ENCODE data around the gene DRG2. TPM values are rescaled to one million over a fixed set of nuclear protein-coding genes. Genes with fewer than 3 reads are reported as not detected.

The DRG2 gene
- total and polyA plus RNA-seq, 2 of the 13 experiments (the other 11 are each of a cell fraction or from before 2014, with no cell fraction given), result 20.1 to 26.6 TPM

DNA sequence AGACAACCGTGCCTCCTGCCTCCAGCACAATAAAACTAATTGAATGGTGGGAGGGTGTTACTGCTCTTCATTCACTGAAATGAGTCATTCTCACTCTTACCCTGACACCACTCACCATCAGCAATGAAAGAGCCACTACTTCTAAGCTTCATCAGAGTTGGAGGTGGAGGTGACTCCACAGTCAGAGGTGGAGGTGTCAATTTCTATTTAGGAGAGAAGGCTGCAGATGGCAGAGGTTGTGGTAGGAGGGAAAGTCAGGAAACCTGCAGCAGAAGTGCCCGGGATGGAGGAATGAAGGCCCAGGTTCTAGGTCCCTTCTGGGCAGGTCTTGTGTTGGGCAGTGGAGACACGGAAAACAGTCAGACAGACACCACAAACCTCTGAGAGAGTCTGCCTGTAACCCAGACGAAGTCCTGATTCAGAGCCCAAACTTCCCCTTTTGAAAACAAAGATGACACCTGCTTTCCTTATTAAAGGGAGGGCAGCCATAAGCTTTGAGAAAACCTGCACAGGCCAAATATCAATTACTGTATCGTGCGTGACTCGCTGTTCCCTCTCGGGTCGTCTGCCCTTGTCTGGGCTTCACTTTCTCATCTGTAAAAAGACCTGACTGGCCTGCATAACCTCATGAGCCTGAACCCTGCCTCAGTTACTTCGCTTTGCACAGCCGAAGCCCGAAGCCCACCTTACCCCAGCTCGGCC, 49.4 kb upstream of the DRG2 start (continued):
- TF ChIP-seq, protein P1, sequence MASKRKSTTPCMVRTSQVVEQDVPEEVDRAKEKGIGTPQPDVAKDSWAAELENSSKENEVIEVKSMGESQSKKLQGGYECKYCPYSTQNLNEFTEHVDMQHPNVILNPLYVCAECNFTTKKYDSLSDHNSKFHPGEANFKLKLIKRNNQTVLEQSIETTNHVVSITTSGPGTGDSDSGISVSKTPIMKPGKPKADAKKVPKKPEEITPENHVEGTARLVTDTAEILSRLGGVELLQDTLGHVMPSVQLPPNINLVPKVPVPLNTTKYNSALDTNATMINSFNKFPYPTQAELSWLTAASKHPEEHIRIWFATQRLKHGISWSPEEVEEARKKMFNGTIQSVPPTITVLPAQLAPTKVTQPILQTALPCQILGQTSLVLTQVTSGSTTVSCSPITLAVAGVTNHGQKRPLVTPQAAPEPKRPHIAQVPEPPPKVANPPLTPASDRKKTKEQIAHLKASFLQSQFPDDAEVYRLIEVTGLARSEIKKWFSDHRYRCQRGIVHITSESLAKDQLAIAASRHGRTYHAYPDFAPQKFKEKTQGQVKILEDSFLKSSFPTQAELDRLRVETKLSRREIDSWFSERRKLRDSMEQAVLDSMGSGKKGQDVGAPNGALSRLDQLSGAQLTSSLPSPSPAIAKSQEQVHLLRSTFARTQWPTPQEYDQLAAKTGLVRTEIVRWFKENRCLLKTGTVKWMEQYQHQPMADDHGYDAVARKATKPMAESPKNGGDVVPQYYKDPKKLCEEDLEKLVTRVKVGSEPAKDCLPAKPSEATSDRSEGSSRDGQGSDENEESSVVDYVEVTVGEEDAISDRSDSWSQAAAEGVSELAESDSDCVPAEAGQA (IDR thresholded peaks at IDR 0.05; ENCODE audit: low read depth), result no peak
- TF ChIP-seq, protein P1 (CRISPR knock-in tag; IDR thresholded peaks at IDR 0.05; ENCODE audit: borderline replicate concordance), result no peak
- no peak for TF ChIP-seq HOXA5 (CRISPR knock-in tag; IDR thresholded peaks at IDR 0.05)
- TF ChIP-seq RBM22 (optimal IDR thresholded peaks at IDR 0.05; ENCODE audit: low read length), result no peak
- TF ChIP-seq NCOA1 (CRISPR knock-in tag; IDR thresholded peaks at IDR 0.05), result no peak
- no peak for TF ChIP-seq TSC22D2 (CRISPR knock-in tag; IDR thresholded peaks at IDR 0.05; ENCODE audit: borderline replicate concordance)
- 0 out of 2 replicates have a peak, but pooled peaks have one; percentile 1 for TF ChIP-seq SIX4 (CRISPR knock-in tag; IDR thresholded peaks at IDR 0.05)
- 0 out of 2 replicates have a peak, but pooled peaks have one; percentile 0 for TF ChIP-seq ZNF816 (CRISPR knock-in tag; IDR thresholded peaks at IDR 0.05; ENCODE audit: borderline replicate concordance)
- no peak for TF ChIP-seq MYNN (CRISPR knock-in tag; IDR thresholded peaks at IDR 0.05; ENCODE audit: low read depth)

Measured in HepG2 (cell line).